Stimulated activated CD8-positive, alpha-beta memory T cell treated with anti-CD3 and anti-CD28 coated beads, Interleukin-15, amount 100 ng/mL, for 48 hours (primary cell): ENCODE results near the gene GCNA.
"Not testable (repeated sequence)": the region's sequence is repeated elsewhere in the genome, so short reads cannot be mapped to it uniquely, and the experiment has no call there.

Experiments used
- DNase-seq, 2 donors: peaks; one replicate each; pipeline ENCODE4 v3.0.0-alpha.2; 2020; ENCODE audit warnings: low read depth in 2 of 2

The GCNA gene

DNA sequence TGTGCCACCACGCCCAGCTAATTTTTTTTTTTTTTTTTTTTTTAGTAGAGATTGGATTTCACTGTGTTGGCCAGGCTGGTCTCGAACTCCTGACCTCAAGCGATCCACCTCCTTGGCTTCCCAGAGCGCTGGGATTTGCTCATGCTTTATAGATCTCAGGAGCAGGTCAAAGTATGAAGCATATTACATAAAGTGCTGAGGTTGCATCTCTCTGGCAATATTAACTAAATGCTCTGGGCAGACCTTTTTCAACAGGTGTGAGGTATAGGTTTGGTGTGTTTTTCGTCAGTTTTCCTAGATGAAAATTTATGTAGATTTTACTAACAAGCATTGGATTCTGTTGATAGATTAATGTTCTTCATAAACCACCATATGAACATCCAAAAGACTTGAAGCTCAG is 19.3 kb upstream of the GCNA start:
- DNase-seq, result no peak

DNA sequence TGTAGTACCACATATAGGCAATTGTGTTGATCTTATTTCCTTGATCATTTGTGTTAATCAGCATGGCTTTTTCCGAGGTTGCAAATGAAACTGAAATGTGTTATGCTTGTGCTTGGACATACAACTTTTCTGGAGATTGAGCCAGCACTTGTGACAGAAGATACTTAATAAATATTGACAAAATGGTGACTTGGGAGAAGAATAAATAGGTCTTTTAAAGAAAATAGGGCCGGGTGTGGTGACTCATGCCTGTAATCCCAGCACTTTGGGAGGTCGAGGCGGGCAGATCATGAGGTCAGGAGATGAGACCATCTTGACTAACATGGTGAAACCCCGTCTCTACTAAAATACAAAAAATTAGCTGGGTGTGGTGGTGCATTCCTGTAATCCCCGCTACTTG is 18.5 kb upstream of the GCNA start:
- not testable (repeated sequence) for DNase-seq

DNA sequence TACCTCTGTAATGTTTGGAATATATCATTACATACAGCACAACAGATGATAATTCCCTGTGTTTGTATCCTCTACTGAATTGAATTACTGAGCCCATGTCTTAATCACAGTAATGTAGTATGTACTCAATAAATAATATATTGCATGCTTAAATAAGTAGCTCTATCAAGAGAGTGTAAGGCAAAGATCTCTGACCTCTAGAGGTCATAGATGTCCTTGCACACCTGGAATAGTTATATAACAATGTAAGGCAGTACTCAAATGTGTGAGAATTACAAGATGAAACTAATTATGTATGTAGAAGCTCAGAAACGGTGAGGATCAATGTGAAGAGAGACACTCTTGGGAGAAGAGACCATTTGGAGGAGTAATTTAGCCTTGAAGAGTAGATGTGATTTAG is 14.3 kb upstream of the GCNA start:
- no peak for DNase-seq

DNA sequence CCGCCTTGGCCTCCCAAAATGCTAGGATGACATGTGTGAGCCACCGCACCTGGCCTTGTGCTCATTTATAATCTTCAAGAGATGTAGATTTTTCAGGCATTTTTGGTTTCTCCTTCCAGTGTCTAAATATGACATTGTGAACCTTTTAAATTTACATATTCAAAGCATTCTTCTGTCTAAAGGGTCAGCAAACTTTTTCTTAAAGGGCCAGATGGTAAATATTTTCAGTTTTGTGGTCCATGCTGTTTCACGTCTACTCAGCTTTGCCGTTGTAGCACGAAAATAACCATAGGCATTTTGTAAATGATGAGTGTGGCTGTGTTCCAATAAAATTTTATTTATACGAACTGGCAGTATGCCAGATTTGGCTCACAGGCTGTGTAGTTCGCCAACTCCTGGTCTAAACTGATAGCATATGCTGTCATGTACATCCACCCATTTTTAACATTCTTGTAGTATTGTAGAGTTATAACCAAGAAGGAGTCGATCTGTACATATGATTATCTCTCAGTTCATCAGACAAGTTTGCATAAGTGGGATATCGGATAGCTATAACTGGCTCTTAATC is 12.7 kb upstream of the GCNA start:
- no peak for DNase-seq

DNA sequence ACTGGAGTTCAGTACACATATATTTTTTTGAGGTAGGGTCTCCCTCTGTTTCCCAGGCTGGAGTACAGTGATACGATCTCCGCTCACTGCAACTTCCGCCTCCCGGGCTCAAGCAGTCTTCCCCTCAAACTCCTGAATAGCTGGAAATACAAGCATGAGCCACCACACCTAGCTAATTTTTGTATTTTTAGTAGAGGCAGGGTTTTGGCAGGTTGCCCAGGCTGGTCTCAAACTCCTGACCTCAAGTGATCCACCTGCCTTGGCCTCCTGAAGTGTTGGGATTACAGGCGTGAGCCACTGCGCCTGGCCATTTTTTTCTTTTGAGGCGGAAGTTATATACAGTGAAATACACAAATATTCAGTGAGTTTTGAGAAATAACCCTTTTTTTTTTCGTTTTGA is 6.8 kb upstream of the GCNA start:
- DNase-seq, result not testable (repeated sequence)

DNA sequence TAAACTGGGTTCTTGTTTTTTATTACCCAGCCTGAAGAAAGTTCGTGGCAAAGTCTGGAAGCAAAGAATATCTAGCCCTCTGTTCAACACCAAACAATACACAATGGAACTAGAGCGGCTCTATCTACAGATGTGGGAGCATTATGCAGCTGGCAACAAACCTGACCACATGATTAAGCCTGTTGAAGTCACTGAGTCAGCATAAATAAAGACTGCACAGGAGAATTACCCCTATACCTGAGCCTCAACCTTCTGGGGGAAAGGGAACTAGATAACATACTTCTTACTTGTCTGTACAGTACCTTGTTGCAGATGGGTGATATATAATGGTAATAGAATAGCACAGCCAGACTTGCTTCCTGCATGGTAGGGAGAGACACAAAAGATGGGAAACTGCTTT is 4.6 kb upstream of the GCNA start:
- no peak for DNase-seq

DNA sequence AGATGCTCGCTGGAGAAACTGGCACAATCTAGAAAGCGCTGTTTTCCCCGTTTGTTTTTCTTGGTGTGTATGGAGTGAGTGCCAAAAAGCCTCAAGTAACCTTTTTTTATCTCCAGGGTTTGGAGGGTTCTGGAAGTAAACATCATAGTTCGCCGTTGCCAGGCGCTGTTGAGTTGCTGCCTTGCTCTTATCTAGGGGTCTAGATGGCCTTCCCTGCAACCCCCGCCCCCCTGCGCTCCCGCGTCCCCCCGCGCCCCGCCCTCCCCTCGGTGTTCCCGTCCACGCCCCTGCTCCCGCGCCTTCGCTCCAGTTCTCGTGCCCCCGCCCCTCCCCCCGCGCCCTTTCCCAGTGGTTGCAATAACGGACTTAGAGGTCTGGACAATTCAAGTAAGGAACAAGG is 555 bp upstream of the GCNA start:
- no peak for DNase-seq

DNA sequence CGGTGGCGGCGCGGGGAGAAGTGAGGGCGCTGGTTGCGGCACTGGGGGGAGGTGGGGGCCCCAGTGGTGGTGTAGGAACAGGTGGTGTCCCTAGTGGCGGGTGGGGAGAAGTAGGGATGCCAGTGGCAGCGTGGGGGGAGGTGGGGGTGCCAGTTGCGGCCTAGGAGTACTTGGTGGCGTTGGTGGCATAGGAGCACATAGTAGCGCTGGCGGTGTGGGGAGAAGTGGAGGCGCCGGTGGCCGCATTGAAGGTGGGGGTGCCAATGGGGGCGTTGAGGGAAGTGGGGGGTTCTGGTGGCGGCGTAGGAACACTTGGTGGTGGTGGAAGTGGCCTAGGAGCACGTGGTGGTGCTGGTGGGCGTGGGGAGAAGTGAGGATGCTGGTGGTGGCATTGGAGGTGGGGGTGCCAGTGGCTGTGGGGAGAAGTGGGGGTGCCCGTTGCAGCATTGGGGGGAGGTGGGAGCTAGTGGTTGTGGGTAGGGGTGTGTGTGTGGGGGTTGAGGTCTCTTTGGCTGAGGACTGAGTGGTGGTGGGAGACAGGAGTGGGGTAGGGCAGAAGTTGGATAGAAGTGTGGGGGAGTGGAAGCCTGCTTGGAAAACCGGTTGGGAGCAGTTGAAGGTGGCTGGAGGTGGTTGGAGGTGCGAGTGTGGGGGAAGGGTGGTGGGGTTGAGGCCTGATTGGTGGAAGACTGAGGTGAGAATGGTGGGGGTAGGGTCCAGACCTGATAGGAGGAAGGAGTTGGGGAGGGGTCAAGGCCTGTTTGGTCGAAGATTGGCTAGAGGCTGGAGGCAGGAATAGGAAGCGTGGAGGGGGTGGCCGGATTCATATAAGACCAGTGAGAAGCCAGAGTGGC is 1.1 kb downstream of the GCNA start:
- no peak for DNase-seq

DNA sequence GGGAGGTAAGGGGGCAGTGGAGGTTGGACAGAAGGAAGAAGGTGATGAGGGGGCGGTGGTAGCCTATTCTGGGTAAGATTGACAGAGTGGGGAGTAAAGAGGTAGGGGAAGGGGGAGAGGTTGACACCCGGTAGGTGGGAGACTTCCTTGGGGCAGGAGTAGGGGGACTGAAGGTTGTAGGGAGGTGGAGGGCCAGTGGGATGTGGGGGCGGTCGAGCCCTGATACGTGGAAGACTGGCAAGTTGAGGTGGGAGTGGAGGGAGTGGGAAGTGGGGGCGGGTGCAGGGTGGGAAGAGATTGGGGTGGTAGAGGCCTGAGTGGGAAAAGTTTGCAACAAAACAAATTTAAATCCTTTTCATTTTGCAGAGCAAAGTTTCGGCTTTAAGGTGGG is 1.7 kb downstream of the GCNA start:
- DNase-seq, result no peak

DNA sequence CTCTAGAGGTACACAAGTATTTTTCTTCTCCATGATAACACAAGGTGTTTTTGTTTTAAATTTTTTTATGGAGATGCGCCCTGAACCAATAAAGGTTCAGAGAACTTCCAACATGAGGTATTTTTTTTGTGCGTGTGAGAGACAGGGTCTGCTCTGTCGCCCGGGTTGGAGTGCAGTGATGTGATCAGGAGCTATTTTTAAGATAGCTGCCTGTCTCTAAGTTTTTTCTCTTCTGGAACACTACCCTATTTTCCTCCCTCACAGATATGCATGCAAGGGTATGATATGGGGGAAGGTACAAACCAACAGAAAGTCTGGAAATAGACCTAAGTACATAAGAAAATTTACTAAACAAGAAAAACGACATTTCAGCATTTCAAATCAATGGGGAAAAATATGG is 3.0 kb downstream of the GCNA start:
- no peak for DNase-seq

DNA sequence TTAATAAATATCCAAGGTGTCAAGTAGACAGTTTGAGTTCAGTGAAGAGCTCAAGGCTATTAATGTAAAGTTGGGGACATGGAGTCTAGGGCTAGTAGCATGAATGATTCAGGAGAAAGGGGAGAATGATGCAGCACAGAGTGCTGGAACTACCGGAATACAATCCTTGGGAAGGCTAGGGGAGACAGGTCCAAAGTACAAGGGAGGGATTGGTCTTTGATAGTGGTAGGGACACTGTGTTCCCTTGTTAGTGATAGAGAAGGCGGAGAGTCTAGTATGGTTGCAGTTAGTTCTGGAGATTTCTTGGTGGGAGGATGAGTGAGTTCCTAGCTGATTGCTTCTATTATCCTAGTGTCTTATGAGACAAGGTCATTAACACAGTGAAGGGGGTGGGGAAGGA is 8.7 kb downstream of the GCNA start:
- DNase-seq, result no peak

DNA sequence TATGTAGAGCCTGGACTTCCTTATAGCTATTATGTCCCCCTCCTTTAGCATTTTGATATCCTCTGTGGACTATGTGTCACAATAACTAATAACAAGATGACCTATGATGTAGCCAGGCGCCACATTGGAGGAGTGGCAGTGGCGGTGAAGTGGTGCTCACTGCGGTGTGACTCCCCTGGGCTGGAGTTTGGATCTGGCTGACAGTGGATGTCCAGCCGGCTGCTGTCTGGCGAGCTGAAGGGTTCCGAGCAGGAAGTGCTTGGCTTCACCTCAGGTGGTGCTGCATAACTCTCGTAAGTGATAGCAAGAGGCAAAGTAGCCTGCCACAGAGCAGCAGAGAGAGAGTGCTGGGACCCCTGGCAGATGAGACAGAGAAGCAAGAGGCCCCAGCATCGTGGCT is 15.0 kb downstream of the GCNA start:
- not testable (repeated sequence) for DNase-seq

DNA sequence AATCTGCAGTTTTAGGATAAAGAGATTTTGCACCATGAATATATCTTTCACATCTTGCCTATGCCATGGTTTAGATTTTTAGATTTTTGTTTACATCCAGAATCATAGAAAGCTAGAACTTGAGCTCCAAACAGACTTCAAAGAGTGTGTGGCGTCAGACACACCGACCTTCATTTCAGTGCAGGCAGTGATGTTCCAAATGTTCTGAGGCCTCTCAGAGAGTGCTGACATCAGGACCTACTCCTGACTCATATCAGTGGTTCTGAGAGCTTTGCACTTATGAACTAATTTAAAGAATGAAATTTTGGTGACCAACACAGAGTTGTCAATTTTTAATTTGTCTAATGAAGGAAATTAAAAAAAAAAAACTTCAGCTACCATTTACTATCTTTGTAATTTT is 21.7 kb downstream of the GCNA start:
- DNase-seq, result no peak

DNA sequence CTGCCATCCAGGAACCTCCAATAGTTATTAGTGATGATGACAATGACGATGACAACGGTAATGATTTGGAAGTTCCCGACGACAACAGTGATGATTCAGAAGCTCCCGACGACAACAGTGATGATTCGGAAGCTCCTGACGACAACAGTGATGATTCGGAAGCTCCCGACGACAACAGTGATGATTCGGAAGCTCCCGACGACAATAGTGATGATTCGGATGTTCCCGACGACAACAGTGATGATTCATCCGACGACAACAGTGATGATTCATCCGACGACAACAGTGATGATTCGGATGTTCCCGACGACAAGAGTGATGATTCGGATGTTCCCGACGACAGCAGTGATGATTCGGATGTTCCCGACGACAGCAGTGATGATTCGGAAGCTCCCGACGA is 25.4 kb downstream of the GCNA start:
- DNase-seq, result no peak

DNA sequence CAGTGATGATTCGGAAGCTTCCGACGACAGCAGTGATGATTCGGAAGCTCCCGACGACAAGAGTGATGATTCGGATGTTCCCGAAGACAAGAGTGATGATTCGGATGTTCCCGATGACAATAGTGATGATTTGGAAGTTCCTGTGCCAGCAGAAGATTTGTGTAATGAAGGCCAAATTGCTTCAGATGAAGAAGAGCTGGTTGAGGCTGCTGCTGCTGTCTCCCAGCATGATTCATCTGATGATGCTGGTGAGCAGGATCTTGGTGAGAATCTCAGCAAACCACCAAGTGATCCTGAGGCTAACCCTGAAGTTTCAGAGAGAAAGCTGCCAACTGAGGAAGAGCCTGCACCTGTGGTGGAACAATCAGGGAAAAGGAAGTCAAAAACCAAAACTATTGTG is 25.9 kb downstream of the GCNA start:
- DNase-seq, result no peak

DNA sequence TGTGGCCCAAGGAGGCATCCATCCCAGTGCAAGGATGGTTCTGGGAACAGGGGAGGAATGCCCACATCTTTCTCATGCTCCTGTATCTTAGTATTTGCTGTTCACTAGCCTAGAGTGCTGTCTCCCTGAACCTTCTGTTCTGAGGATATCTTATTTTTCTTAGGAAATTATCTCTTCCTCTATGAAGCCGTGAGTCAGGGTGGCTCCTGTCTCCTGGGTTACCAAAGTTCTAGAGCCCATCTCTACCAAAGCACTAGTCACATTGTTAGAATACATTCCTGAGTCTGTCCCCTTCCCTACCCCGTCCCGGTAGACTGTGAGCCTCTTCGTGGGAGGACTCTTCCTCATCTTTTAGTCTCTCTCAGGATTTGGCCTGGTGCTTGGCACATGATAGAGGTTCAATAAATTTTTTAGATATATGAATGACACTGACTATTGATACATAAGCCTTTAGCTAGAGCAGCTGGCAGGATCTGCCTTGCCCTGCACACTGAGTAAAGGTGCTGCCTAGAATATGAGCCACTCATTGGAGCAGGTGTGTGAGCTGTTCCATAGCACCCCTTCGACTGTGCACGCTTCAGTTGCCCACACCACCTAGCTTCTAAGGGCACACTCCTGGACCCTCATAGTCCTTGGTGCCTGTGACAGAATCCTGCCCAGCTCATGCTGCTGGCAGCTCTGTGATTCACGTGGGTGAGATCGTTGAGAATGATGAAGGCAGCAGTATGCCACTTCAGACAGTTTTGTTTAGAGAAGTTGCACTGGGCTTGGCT is 26.7 kb downstream of the GCNA start:
- no peak for DNase-seq

DNA sequence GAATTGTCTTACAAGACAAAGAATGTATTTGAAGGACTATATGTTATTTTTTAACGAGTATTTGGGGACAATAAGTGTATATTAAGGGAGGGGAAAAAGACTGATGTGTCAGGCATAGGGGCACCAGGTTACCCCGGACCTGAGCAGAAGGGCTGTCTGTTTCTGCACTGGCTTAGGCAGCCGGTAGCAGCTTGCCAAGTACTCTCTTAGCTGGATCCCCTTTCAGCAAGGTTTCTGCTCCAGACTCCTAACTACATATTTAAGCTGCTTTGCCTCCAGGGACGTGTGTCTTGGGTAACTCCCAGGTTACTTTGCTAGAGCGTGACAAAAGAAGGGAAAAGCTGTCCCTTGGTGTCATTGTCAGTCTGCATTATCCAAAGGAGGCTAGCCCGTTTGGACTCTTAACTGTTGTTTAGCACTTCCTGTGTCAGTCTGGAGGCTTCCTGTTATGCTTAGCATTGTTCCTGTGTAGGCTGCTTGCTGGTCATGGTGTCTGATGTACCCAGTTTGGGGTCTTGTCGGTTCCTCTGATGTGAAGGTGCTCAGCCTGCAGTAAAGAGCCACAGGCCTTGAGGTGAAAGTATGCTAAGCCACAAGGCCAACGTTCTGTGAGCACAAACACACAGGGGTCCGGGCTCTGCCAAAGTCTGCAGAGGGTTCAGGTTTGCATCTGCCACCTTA is 28.4 kb downstream of the GCNA start:
- no peak for DNase-seq

DNA sequence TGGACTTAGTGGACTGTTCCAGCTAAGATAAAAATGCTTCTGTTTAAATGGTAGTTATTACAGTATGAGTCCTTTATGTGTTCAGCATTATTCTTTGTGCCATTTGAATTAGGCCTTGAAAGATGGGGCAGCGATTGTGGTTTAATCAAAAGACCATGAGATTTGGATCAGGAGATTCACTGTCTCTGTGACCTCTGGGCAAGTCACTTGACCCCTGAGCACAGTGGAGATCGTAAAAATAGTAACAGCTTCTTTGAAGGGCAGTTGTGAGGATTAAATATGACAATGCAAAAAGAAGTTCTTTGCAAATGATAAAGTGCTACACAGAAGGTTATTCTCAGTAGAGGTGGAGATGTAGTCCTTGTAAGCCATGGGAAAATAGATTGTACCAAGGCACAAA is 29.3 kb downstream of the GCNA start:
- DNase-seq, result no peak

DNA sequence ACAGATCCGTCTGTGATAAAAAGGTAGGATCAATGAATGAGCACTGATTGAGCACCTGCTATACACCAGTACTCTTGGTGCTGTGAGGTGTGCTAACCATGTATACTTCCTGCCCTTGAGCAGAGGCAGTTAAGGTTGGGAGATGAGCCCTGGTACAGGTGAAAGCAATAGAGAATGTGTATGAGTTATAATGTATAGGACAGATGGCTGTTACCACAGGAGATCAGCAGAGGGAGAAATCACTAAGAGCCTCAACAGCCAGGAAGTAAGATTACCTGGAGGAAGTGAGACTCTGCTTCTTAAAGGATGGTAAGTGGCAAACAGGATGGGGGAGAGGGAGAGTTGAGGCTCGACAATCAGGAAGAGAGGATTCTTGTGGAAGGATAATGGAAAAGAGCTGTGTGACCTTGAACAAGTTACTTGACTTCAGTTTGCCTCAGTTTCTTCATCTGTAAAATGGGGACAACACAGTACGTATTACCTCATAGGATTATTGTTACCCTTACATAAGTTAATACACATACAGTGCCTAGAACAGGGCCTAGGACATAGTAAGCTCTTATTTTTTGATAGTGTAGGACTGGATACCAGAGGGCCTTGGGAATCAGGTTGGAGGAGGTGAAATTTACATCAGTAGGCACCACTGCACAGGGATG is 31.0 kb downstream of the GCNA start:
- no peak for DNase-seq

DNA sequence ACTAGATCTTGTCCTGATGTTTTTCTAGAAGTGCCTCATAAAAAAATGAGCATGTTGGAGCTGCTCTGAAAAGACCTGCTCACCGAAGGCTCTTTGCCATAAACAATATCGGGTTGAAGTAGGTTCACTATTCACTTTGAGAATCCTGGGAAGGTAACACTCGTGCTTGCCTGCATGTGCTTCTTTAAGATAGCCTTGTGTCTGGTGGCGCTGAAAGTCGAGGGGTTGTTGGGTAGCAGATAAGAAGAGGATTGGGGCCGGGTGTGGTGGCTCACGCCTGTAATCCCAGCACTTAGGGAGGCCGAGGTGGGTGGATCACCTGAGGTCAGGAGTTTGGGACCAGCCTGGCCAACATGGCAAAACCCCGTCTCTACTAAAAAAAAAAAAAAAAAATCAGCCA is 33.5 kb downstream of the GCNA start:
- not testable (repeated sequence) for DNase-seq

DNA sequence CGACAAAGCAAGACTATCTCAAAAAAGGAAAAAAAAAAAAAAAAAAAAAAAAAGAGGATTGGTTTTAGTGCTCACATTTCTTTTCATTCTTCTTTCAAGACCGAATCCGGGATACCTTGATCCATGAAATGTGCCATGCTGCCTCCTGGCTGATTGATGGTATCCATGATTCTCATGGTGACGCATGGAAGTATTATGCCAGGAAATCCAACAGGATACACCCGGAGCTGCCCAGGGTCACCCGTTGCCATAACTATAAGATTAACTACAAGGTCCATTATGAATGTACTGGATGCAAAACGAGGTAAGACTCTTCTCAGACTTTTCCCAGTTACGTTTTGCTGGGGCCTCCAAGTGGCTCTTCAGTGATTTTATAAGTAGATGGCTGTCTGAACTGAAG is 34.0 kb downstream of the GCNA start:
- DNase-seq, result no peak

DNA sequence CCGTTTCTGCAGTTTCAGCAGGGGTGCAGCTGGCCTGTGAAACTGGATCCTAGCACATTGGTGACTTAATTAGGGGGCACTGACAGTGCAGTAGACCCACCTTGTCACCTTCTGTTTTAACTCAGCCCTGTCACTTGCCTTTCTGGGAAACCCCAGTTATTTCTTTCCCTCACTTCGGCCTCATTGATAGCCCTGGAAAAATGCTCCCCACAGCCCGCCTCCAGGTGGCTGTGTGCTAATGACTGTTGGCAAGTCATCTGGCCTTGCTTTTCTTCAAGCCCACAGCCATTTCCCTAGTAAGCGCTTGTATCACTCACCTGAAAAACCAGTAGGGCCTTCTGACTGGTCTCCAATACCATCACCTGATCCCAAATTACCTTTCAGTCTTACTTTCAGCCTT is 36.8 kb downstream of the GCNA start:
- no peak for DNase-seq
